ENCODE data around the gene CD300LG. TPM values are rescaled to one million over a fixed set of nuclear protein-coding genes. Genes with fewer than 3 reads are reported as not detected.

CD300LG gene
- total RNA-seq, 1 experiment from 2014 or later: not detected

- H4K20me1 ChIP-seq (ENCODE audit: insufficient read depth, low read depth, low read length): no peaks in the 10 kb centered on the region
- no peaks in the 10 kb centered on the region for H3K4me1 ChIP-seq (ENCODE audit: low read length)
- H3K4me2 ChIP-seq (ENCODE audit: low read depth, low read length, poor library complexity, severe bottlenecking): no peak overlapping the region
- H3K9ac ChIP-seq (ENCODE audit: low read length): no peak overlapping the region
- H3K9me3 ChIP-seq (ENCODE audit: low read length): no peaks in the 10 kb centered on the region
- no peaks in the 10 kb centered on the region for H3K27me3 ChIP-seq (ENCODE audit: low read length)
- no peak overlapping the region for H3K4me3 ChIP-seq (ENCODE audit: low read length)
- H3K27ac ChIP-seq (ENCODE audit: low read length): no peak overlapping the region
- no peak overlapping the region for H2AFZ ChIP-seq (ENCODE audit: low read length)
- DNase-seq: no peak
- H3K9me2 ChIP-seq (replicated peaks; ENCODE audit: insufficient read depth, low read length): no peaks in the 10 kb centered on the region
- no peaks in the 10 kb centered on the region for H3K79me2 ChIP-seq (ENCODE audit: low read length)
- H3K36me3 ChIP-seq (ENCODE audit: insufficient read depth, low read length): no peaks in the 10 kb centered on the region
Measured at GRCh38 chr17:43810226-43810715, 36.7 kb upstream of the CD300LG start.

GRCh38 chr17:43810823-43811222 lies 36.2 kb upstream of the CD300LG start:
- H3K27me3 ChIP-seq (ENCODE audit: low read length): no peaks in the 10 kb centered on the region
- H3K9me3 ChIP-seq (ENCODE audit: low read length): no peaks in the 10 kb centered on the region
- DNase-seq: no peak
- H3K9me2 ChIP-seq (replicated peaks; ENCODE audit: insufficient read depth, low read length): no peaks in the 10 kb centered on the region
- no peak overlapping the region for H3K9ac ChIP-seq (ENCODE audit: low read length)
- no peak overlapping the region for H3K4me2 ChIP-seq (ENCODE audit: low read depth, low read length, poor library complexity, severe bottlenecking)
- no peak overlapping the region for H3K27ac ChIP-seq (ENCODE audit: low read length)
- no peaks in the 10 kb centered on the region for H3K79me2 ChIP-seq (ENCODE audit: low read length)
- no peak overlapping the region for H3K4me3 ChIP-seq (ENCODE audit: low read length)
- H3K36me3 ChIP-seq (ENCODE audit: insufficient read depth, low read length): no peaks in the 10 kb centered on the region
- H2AFZ ChIP-seq (ENCODE audit: low read length): no peak overlapping the region
- H4K20me1 ChIP-seq (ENCODE audit: insufficient read depth, low read depth, low read length): no peaks in the 10 kb centered on the region
- no peaks in the 10 kb centered on the region for H3K4me1 ChIP-seq (ENCODE audit: low read length)

GRCh38 chr17:43812396-43813265 lies 34.3 kb upstream of the CD300LG start:
- H3K36me3 ChIP-seq (ENCODE audit: insufficient read depth, low read length): no peaks in the 10 kb centered on the region
- no peak for DNase-seq
- no peak overlapping the region for H2AFZ ChIP-seq (ENCODE audit: low read length)
- no peaks in the 10 kb centered on the region for H3K79me2 ChIP-seq (ENCODE audit: low read length)
- H3K27ac ChIP-seq (ENCODE audit: low read length): no peak overlapping the region
- H3K9me2 ChIP-seq (replicated peaks; ENCODE audit: insufficient read depth, low read length): no peaks in the 10 kb centered on the region
- H3K4me2 ChIP-seq (ENCODE audit: low read depth, low read length, poor library complexity, severe bottlenecking): no peak overlapping the region
- no peak overlapping the region for H3K9ac ChIP-seq (ENCODE audit: low read length)
- H4K20me1 ChIP-seq (ENCODE audit: insufficient read depth, low read depth, low read length): no peaks in the 10 kb centered on the region
- no peaks in the 10 kb centered on the region for H3K4me1 ChIP-seq (ENCODE audit: low read length)
- no peaks in the 10 kb centered on the region for H3K27me3 ChIP-seq (ENCODE audit: low read length)
- H3K9me3 ChIP-seq (ENCODE audit: low read length): no peaks in the 10 kb centered on the region
- H3K4me3 ChIP-seq (ENCODE audit: low read length): no peak overlapping the region

GRCh38 chr17:43813386-43813785 lies 33.6 kb upstream of the CD300LG start:
- Histone ChIP-seq H3K4me3 (ENCODE audit: low read length) (no peak overlapping the region), H3K27ac (ENCODE audit: low read length) (no peak overlapping the region), H4K20me1 (ENCODE audit: insufficient read depth, low read depth, low read length) (no peaks in the 10 kb centered on the region), H3K9me2 (replicated peaks; ENCODE audit: insufficient read depth, low read length) (no peaks in the 10 kb centered on the region), H3K4me1 (ENCODE audit: low read length) (no peaks in the 10 kb centered on the region), H3K9me3 (ENCODE audit: low read length) (no peaks in the 10 kb centered on the region), H2AFZ (ENCODE audit: low read length) (no peak overlapping the region), H3K79me2 (ENCODE audit: low read length) (no peaks in the 10 kb centered on the region), H3K36me3 (ENCODE audit: insufficient read depth, low read length) (no peaks in the 10 kb centered on the region), H3K4me2 (ENCODE audit: low read depth, low read length, poor library complexity, severe bottlenecking) (no peak overlapping the region), H3K27me3 (ENCODE audit: low read length) (no peaks in the 10 kb centered on the region), H3K9ac (ENCODE audit: low read length) (no peak overlapping the region)
- no peak for DNase-seq

GRCh38 chr17:43814026-43814425 lies 33.0 kb upstream of the CD300LG start:
- Histone ChIP-seq H2AFZ (ENCODE audit: low read length) (no peak overlapping the region), H3K9me3 (ENCODE audit: low read length) (no peaks in the 10 kb centered on the region), H3K27ac (ENCODE audit: low read length) (no peak overlapping the region), H3K9me2 (replicated peaks; ENCODE audit: insufficient read depth, low read length) (no peaks in the 10 kb centered on the region), H3K9ac (ENCODE audit: low read length) (no peak overlapping the region), H3K4me2 (ENCODE audit: low read depth, low read length, poor library complexity, severe bottlenecking) (no peak overlapping the region), H3K36me3 (ENCODE audit: insufficient read depth, low read length) (no peaks in the 10 kb centered on the region), H3K79me2 (ENCODE audit: low read length) (no peaks in the 10 kb centered on the region), H3K4me3 (ENCODE audit: low read length) (no peak overlapping the region), H3K4me1 (ENCODE audit: low read length) (no peaks in the 10 kb centered on the region), H3K27me3 (ENCODE audit: low read length) (no peaks in the 10 kb centered on the region), H4K20me1 (ENCODE audit: insufficient read depth, low read depth, low read length) (no peaks in the 10 kb centered on the region)
- no peak for DNase-seq

- Histone ChIP-seq H3K4me3 (ENCODE audit: low read length) (no peak overlapping the region), H3K4me1 (ENCODE audit: low read length) (no peaks in the 10 kb centered on the region), H3K27ac (ENCODE audit: low read length) (no peak overlapping the region), H3K9me3 (ENCODE audit: low read length) (no peaks in the 10 kb centered on the region), H3K79me2 (ENCODE audit: low read length) (no peaks in the 10 kb centered on the region), H2AFZ (ENCODE audit: low read length) (no peak overlapping the region), H3K9ac (ENCODE audit: low read length) (no peak overlapping the region), H3K36me3 (ENCODE audit: insufficient read depth, low read length) (no peaks in the 10 kb centered on the region), H3K9me2 (replicated peaks; ENCODE audit: insufficient read depth, low read length) (no peaks in the 10 kb centered on the region), H4K20me1 (ENCODE audit: insufficient read depth, low read depth, low read length) (no peaks in the 10 kb centered on the region), H3K27me3 (ENCODE audit: low read length) (no peaks in the 10 kb centered on the region), H3K4me2 (ENCODE audit: low read depth, low read length, poor library complexity, severe bottlenecking) (no peak overlapping the region)
- DNase-seq: no peak
Measured at GRCh38 chr17:43814714-43815113, 32.3 kb upstream of the CD300LG start.

GRCh38 chr17:43816336-43817320 lies 30.3 kb upstream of the CD300LG start:
- no peak overlapping the region for H2AFZ ChIP-seq (ENCODE audit: low read length)
- DNase-seq: no peak
- H3K79me2 ChIP-seq (ENCODE audit: low read length): no peaks in the 10 kb centered on the region
- H3K36me3 ChIP-seq (ENCODE audit: insufficient read depth, low read length): no peaks in the 10 kb centered on the region
- H3K4me3 ChIP-seq (ENCODE audit: low read length): no peak overlapping the region
- no peaks in the 10 kb centered on the region for H4K20me1 ChIP-seq (ENCODE audit: insufficient read depth, low read depth, low read length)
- H3K9me3 ChIP-seq (ENCODE audit: low read length): no peaks in the 10 kb centered on the region
- no peak overlapping the region for H3K27ac ChIP-seq (ENCODE audit: low read length)
- no peak overlapping the region for H3K9ac ChIP-seq (ENCODE audit: low read length)
- H3K4me1 ChIP-seq (ENCODE audit: low read length): no peaks in the 10 kb centered on the region
- no peaks in the 10 kb centered on the region for H3K9me2 ChIP-seq (replicated peaks; ENCODE audit: insufficient read depth, low read length)
- no peaks in the 10 kb centered on the region for H3K27me3 ChIP-seq (ENCODE audit: low read length)
- no peak overlapping the region for H3K4me2 ChIP-seq (ENCODE audit: low read depth, low read length, poor library complexity, severe bottlenecking)

GRCh38 chr17:43817826-43818225 lies 29.1 kb upstream of the CD300LG start:
- Histone ChIP-seq H3K9me2 (replicated peaks; ENCODE audit: insufficient read depth, low read length) (no peaks in the 10 kb centered on the region), H3K9ac (ENCODE audit: low read length) (no peak overlapping the region)

More at GRCh38 chr17:43817826-43818225, 29.1 kb upstream of the CD300LG start:
- H2AFZ ChIP-seq (ENCODE audit: low read length): no peak overlapping the region
- no peaks in the 10 kb centered on the region for H4K20me1 ChIP-seq (ENCODE audit: insufficient read depth, low read depth, low read length)
- H3K79me2 ChIP-seq (ENCODE audit: low read length): no peaks in the 10 kb centered on the region
- H3K4me3 ChIP-seq (ENCODE audit: low read length): no peak overlapping the region
- H3K4me1 ChIP-seq (ENCODE audit: low read length): no peaks in the 10 kb centered on the region
- no peak for DNase-seq
- no peak overlapping the region for H3K4me2 ChIP-seq (ENCODE audit: low read depth, low read length, poor library complexity, severe bottlenecking)
- H3K36me3 ChIP-seq (ENCODE audit: insufficient read depth, low read length): no peaks in the 10 kb centered on the region
- H3K9me3 ChIP-seq (ENCODE audit: low read length): no peaks in the 10 kb centered on the region
- H3K27me3 ChIP-seq (ENCODE audit: low read length): no peaks in the 10 kb centered on the region
- no peak overlapping the region for H3K27ac ChIP-seq (ENCODE audit: low read length)

Data from Karpas-422 (cell line).